Activated CD4-positive, alpha-beta T cell treated with anti-CD3 and anti-CD28 coated beads for 36 hours (primary cell): ENCODE measurements around the gene GLTP. TPM values are rescaled to one million over a fixed set of nuclear protein-coding genes. Genes with fewer than 3 reads are reported as not detected.

Source experiments
- ATAC-seq: fragments of 200-7000 bp; cut with Tn5 transposase; one replicate; pipeline ENCODE4 v1.10.0; 2021; ENCODE audit warnings: mild to moderate bottlenecking, moderate library complexity
- CTCF ChIA-PET: fragments of 350-600 bp; sonication (Branson Sonifier 250); formaldehyde crosslinking; loops from one replicate; lab custom pipeline; 2021; ENCODE audit warnings: antibody characterized with exemption; lab: Charles Lee
- POLR2A ChIA-PET: fragments of 350-600 bp; sonication (Branson Sonifier 250); formaldehyde crosslinking; loops from one replicate; lab custom pipeline; 2021; ENCODE audit warnings: antibody characterized with exemption, inconsistent platforms; lab: Charles Lee
- DNase-seq: peaks from one replicate; pipeline ENCODE4 v3.0.0-alpha.2; 2020
- H3K27ac Mint-ChIP-seq: one replicate; pipeline ENCODE4 v1.8.0; 2021; ENCODE audit warnings: mixed read lengths
- H3K27me3 Mint-ChIP-seq: one replicate; pipeline ENCODE4 v1.8.0; 2021; ENCODE audit warnings: mixed read lengths
- H3K36me3 Mint-ChIP-seq: one replicate; pipeline ENCODE4 v1.8.0; 2021; ENCODE audit warnings: low read depth, mixed read lengths
- H3K4me1 Mint-ChIP-seq: one replicate; pipeline ENCODE4 v1.8.0; 2021; ENCODE audit warnings: mixed read lengths
- H3K4me3 Mint-ChIP-seq: one replicate; pipeline ENCODE4 v1.8.0; 2021; ENCODE audit warnings: mild to moderate bottlenecking, moderate library complexity, mixed read lengths
- H3K9me3 Mint-ChIP-seq: one replicate; pipeline ENCODE4 v1.8.0; 2021; ENCODE audit warnings: low read depth, mixed read lengths
- intact Hi-C, 2 experiments: fragments of 100-400 bp; cut with DNase I in 1 of 2; cut with micrococcal nuclease in 1 of 2; formaldehyde crosslinking; loops; one replicate each; pipeline versions ENCODE4 v1.14.2 to v1.15.1; 2022 to 2024; cut with DNase I, micrococcal nuclease
- total RNA-seq, 2 experiments: library from RNA; stranded (reverse); gene quantifications; one replicate each; pipeline ENCODE4 v1.2.3, GENCODE V29; 2021

The GLTP gene
- total RNA-seq, 2 experiments from 2014 or later: 24.2 to 26.9 TPM

- Mint-ChIP-seq H3K9me3 (no peaks in the 10 kb centered on the region), H3K27me3 (peaks cover 21% of the 10 kb centered on the region), H3K4me3 (no peak overlapping the region), H3K36me3 (no peaks in the 10 kb centered on the region), H3K27ac (no peak overlapping the region), H3K4me1 (peaks cover 2% of the 10 kb centered on the region)
- DNase-seq (no peak), ATAC-seq (no peak)
- ChIA-PET POLR2A (no interaction called here), CTCF (interaction anchor here (1.2 to 1.3 kb wide), 2 partner anchors 15 to 24 kb away, joined by 3 to 4 read pairs; no protein-coding TSS in a partner anchor)
- intact Hi-C loops: no loop called here
These were observed 49.6 kb downstream of the GLTP start for GRCh38 chr12:109830718-109831117.

DNA sequence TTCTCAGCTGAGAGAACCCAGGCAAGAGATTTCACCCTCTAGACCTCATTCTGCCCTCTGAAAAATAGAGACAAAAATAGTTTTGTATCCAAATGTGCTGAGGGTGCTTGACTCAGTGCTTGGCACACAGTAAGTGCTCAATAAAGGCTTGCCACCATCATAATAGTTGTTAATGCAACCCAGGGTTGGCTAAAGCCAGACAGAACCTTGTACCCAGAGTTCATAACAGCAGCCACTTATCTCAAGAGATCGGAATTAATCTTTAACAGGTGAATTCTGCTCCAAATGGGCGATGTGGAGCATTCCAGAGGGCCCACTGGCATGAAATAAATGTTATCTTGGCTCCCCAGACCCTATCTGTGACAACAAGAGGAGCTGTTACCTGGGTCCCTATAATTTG, 50.1 kb downstream of the GLTP start:
- ATAC-seq (no peak), DNase-seq (no peak)
- ChIA-PET CTCF (interaction anchor here (1.2 to 1.3 kb wide), 2 partner anchors 15 to 24 kb away, joined by 3 to 4 read pairs; no protein-coding TSS in a partner anchor), POLR2A (no interaction called here)
- intact Hi-C loops: no loop called here
- Mint-ChIP-seq H3K36me3 (no peaks in the 10 kb centered on the region), H3K4me1 (peaks cover 2% of the 10 kb centered on the region), H3K27ac (no peak overlapping the region), H3K27me3 (peaks cover 20% of the 10 kb centered on the region), H3K9me3 (no peaks in the 10 kb centered on the region), H3K4me3 (no peak overlapping the region)

GRCh38 chr12:109829667-109830066, 50.7 kb downstream of the GLTP start:
- intact Hi-C loops: no loop called here
- Mint-ChIP-seq H3K27ac (no peak overlapping the region), H3K4me3 (no peak overlapping the region), H3K36me3 (no peaks in the 10 kb centered on the region), H3K27me3 (peaks cover 17% of the 10 kb centered on the region), H3K4me1 (peaks cover 2% of the 10 kb centered on the region), H3K9me3 (no peaks in the 10 kb centered on the region)
- POLR2A ChIA-PET: interaction anchor here (0.8 kb wide), 1 partner anchor 16 kb away, joined by 4 read pairs; no protein-coding TSS in a partner anchor
- DNase-seq: no peak
- CTCF ChIA-PET: interaction anchor here (0.7 to 2.0 kb wide), 4 partner anchors 16 to 374 kb away, joined by 3 to 14 read pairs (median 3); no protein-coding TSS in a partner anchor
- ATAC-seq: no peak

GRCh38 chr12:109828754-109829511, 51.4 kb downstream of the GLTP start:
- Mint-ChIP-seq H3K9me3 (no peaks in the 10 kb centered on the region), H3K4me3 (no peak overlapping the region), H3K27ac (no peak overlapping the region), H3K27me3 (peaks cover 17% of the 10 kb centered on the region), H3K4me1 (peaks cover 2% of the 10 kb centered on the region), H3K36me3 (no peaks in the 10 kb centered on the region)
- DNase-seq (no peak), ATAC-seq (no peak)
- ChIA-PET POLR2A (interaction anchor here (0.8 kb wide), 1 partner anchor 17 kb away, joined by 4 read pairs; no protein-coding TSS in a partner anchor), CTCF (interaction anchor here (0.6 to 2.0 kb wide), 7 partner anchors 16 to 412 kb away, joined by 3 to 14 read pairs (median 3); no protein-coding TSS in a partner anchor)
- intact Hi-C loops: no loop called here

DNA sequence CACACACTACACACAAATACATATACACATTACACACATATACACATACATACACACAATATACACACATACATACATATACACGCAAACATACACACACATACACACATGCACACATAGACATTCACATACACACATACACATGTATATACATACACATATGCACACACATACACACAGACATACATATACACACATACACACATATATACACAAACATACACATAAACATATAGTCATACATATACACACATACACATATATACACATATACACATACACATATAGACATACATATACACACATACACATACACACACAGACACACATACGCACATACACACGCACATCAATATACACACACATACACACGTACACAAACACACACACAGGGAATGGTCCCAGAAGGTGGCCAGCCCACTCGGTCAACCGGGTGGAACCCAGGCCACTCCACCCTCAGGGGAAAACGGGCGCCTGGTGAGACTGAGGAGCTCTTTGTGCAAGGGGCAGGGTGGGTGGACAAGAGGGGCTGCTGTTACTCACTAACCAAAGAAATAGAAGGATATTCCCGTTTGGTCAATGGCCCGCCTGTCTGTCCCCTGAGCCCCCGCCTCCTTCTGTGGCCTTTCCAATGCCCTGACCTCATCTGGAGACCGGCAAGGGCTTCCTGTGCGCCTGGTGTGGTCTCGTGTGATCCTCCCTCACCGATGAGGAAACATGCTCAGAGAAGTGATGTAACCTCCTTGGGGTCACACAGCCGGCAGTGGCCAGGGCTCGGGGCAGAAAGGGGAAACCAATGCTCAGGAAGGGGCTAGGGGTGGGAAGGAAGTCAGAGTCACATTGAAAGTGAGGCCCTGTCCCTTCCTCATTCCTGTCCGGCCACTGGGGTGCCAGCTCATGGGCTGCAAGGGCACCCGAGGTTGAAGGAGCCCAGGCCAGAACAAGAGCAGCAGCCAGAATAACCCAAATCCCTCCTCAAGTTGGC, 52.5 kb downstream of the GLTP start:
- H3K4me1 Mint-ChIP-seq: no peaks in the 10 kb centered on the region
- CTCF ChIA-PET: interaction anchor here (0.6 to 2.0 kb wide), 3 partner anchors 18 to 46 kb away, joined by 3 to 14 read pairs (median 4); no protein-coding TSS in a partner anchor
- H3K4me3 Mint-ChIP-seq: no peak overlapping the region
- no peaks in the 10 kb centered on the region for H3K9me3 Mint-ChIP-seq
- no peaks in the 10 kb centered on the region for H3K36me3 Mint-ChIP-seq
- POLR2A ChIA-PET: no interaction called here
- DNase-seq (no peak), ATAC-seq (no peak)
- H3K27ac Mint-ChIP-seq: no peak overlapping the region
- peaks cover 12% of the 10 kb centered on the region for H3K27me3 Mint-ChIP-seq
- intact Hi-C loops: no loop called here

- no peak for DNase-seq
- Mint-ChIP-seq H3K4me3 (no peak overlapping the region), H3K27me3 (peaks cover 12% of the 10 kb centered on the region), H3K9me3 (no peaks in the 10 kb centered on the region), H3K4me1 (no peaks in the 10 kb centered on the region), H3K27ac (no peak overlapping the region), H3K36me3 (no peaks in the 10 kb centered on the region)
- CTCF ChIA-PET: interaction anchor here (1.0 to 1.7 kb wide), 2 partner anchors 18 to 21 kb away, joined by 4 read pairs; no protein-coding TSS in a partner anchor
- intact Hi-C loops: no loop called here
- POLR2A ChIA-PET: no interaction called here
- ATAC-seq: no peak
These were observed 53.3 kb downstream of the GLTP start for GRCh38 chr12:109827080-109827479.

DNA sequence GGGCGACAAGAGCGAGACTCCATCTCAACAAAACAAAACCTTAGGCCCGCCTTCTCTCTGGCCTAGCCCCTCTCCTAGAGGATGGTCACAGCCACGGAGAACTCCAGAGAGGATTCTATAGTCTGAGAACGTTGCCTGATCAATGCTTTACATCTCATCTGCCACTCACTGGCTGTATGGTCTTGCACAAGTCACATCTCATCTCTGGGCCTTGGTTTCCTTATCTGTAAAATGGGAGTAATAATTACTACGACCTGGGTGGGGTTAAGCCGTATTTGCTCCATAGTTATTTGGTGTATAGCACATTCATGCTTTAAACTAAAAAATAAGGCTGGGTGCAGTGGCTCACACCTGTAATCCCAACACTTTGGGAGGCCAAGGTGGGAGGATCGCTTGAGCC, 55.6 kb downstream of the GLTP start:
- Mint-ChIP-seq H3K4me1 (no peaks in the 10 kb centered on the region), H3K4me3 (no peak overlapping the region), H3K27ac (no peak overlapping the region), H3K9me3 (no peaks in the 10 kb centered on the region), H3K36me3 (no peaks in the 10 kb centered on the region), H3K27me3 (peaks cover 4% of the 10 kb centered on the region)
- ChIA-PET POLR2A (no interaction called here), CTCF (interaction anchor here (1.8 kb wide), 1 partner anchor 21 kb away, joined by 5 read pairs; no protein-coding TSS in a partner anchor)
- no peak for DNase-seq
- intact Hi-C loops: no loop called here
- ATAC-seq: no peak

GRCh38 chr12:109822951-109823411, 57.4 kb downstream of the GLTP start:
- Mint-ChIP-seq H3K9me3 (no peaks in the 10 kb centered on the region), H3K27ac (no peak overlapping the region), H3K4me1 (no peaks in the 10 kb centered on the region), H3K36me3 (no peaks in the 10 kb centered on the region), H3K4me3 (no peak overlapping the region), H3K27me3 (peaks cover 4% of the 10 kb centered on the region)
- no peak for ATAC-seq
- DNase-seq: no peak
- intact Hi-C loops: no loop called here
- CTCF ChIA-PET: interaction anchor here (0.7 kb wide), 1 partner anchor 1251 kb away, joined by 3 read pairs; no protein-coding TSS in a partner anchor
- POLR2A ChIA-PET: no interaction called here

GRCh38 chr12:109822416-109822815, 57.9 kb downstream of the GLTP start:
- POLR2A ChIA-PET: no interaction called here
- H3K4me1 Mint-ChIP-seq: no peaks in the 10 kb centered on the region
- intact Hi-C loops: no loop called here

DNA sequence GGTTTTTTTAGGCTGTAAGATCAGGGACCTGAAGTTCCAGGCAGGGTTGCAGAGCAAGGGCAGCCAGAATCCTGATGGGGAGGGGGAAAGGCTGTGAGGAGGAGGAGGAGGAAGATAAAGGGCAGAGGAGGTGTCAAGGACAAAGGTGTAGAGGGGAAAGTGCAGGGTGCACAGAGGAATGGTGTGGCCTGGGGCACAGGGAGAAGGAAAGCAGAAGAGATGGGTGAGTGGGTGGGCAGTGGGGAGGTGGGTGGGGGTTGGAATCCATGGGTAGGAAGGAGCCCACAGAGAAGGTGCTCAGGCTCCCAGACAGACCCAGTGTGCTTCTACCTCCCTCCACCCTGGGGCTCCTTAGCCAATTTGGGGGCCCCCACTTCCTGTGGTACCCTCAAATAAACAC, 58.4 kb downstream of the GLTP start:
- Mint-ChIP-seq H3K27me3 (no peaks in the 10 kb centered on the region), H3K9me3 (no peaks in the 10 kb centered on the region), H3K27ac (no peak overlapping the region), H3K36me3 (no peaks in the 10 kb centered on the region), H3K4me3 (no peak overlapping the region), H3K4me1 (no peaks in the 10 kb centered on the region)
- DNase-seq: no peak
- intact Hi-C loops: no loop called here
- POLR2A ChIA-PET: interaction anchor here (0.7 kb wide), 1 partner anchor 507 kb away, joined by 4 read pairs; no protein-coding TSS in a partner anchor
- ATAC-seq: no peak
- CTCF ChIA-PET: interaction anchor here (0.7 kb wide), 1 partner anchor 32 kb away, joined by 3 read pairs; no protein-coding TSS in a partner anchor

More at GRCh38 chr12:109822416-109822815, 57.9 kb downstream of the GLTP start:
- Mint-ChIP-seq H3K27ac (no peak overlapping the region), H3K4me3 (no peak overlapping the region), H3K36me3 (no peaks in the 10 kb centered on the region), H3K9me3 (no peaks in the 10 kb centered on the region), H3K27me3 (peaks cover under 1% of the 10 kb centered on the region)
- no peak for DNase-seq
- ATAC-seq: no peak
- CTCF ChIA-PET: interaction anchor here (0.7 kb wide), 1 partner anchor 1252 kb away, joined by 3 read pairs; no protein-coding TSS in a partner anchor
